ENCODE measurements around the gene CYP2U1. TPM values are rescaled to one million over a fixed set of nuclear protein-coding genes. Genes with fewer than 3 reads are reported as not detected.

CYP2U1 gene
- total RNA-seq, 4 donors from 2014 or later, result 9.2 to 15.6 (median 14.4) TPM

GRCh38 chr4:107996949-107997788 is 65.8 kb downstream of the CYP2U1 start:
- DNase-seq (ENCODE audit: low spot score) (no peak), ATAC-seq (ENCODE audit: low FRiP score) (no peak)
- TF ChIP-seq CTCF (IDR thresholded peaks at IDR 0.05), result no peak

- DNase-seq (ENCODE audit: low spot score) (no peak), ATAC-seq (ENCODE audit: low FRiP score) (no peak)
- no peak for TF ChIP-seq CTCF (IDR thresholded peaks at IDR 0.05)
These were observed 66.4 kb downstream of the CYP2U1 start for GRCh38 chr4:107997794-107998193.

- ATAC-seq (ENCODE audit: low FRiP score), result no peak
- no peak for TF ChIP-seq CTCF (IDR thresholded peaks at IDR 0.05)
- DNase-seq (ENCODE audit: low spot score), result no peak
These were observed 68.7 kb downstream of the CYP2U1 start for GRCh38 chr4:107999932-108000539.

- TF ChIP-seq CTCF (IDR thresholded peaks at IDR 0.05), result no peak
- ATAC-seq (ENCODE audit: low FRiP score) (no peak), DNase-seq (ENCODE audit: low spot score) (no peak)
These were observed 70.3 kb downstream of the CYP2U1 start for GRCh38 chr4:108001540-108002135.

Other genes with a start within 250 kb of the CYP2U1 start
- gene PAPSS1, start 211.3 kb upstream of the CYP2U1 start, total RNA-seq, result 10 to 100 TPM; 29.4 to 41.5 (median 37.6) TPM
- 100 to 1,000 TPM in 2 of 4 donors, 10 to 100 TPM in 2; 20.2 to 473 (median 149) TPM for gene SGMS2, start 106.6 kb upstream of the CYP2U1 start, total RNA-seq
- gene HADH, start 58.3 kb downstream of the CYP2U1 start, total RNA-seq, result 100 to 1,000 TPM in 3 of 4 donors, 10 to 100 TPM in 1; 80.2 to 154 (median 119) TPM
- gene LEF1, start 237.4 kb downstream of the CYP2U1 start, total RNA-seq, result 1 to 10 TPM; 2.2 to 8.3 (median 3.7) TPM